SK-N-MC (cell line): ENCODE data around the gene CCDC88C.

ENCODE experiments used
- DNase-seq: peaks from one replicate; pipeline ENCODE4 v3.0.0-alpha.2; 2011; ENCODE audit warnings: low read depth, low spot score
- H3K27ac ChIP-seq: fragments of 200-600 bp; sonication (generic); 2 replicates; pipeline ENCODE4 v1.5.1; 2016; ENCODE audit warnings: mixed run types
- H3K36me3 ChIP-seq: fragments of 200-600 bp; sonication (generic); 2 replicates; pipeline ENCODE4 v1.6.1; 2017; ENCODE audit warnings: antibody characterized with exemption, low read length, mixed read lengths; ENCODE audit not compliant: insufficient read depth
- H3K4me3 ChIP-seq: fragments of 200-600 bp; sonication (generic); 2 replicates; pipeline ENCODE4 v1.5.1; 2016
- H3K9ac ChIP-seq: fragments of 200-600 bp; sonication (generic); 2 replicates; pipeline ENCODE4 v1.8.0; 2017; ENCODE audit warnings: mixed run types, mixed read lengths; ENCODE audit not compliant: insufficient read length
- H3K9me3 ChIP-seq: fragments of 200-600 bp; sonication (generic); 2 replicates; pipeline ENCODE4 v1.6.1; 2017; ENCODE audit warnings: low read depth, mild to moderate bottlenecking, antibody characterized with exemption, low read length, moderate library complexity, mixed read lengths
- EZH2 ChIP-seq: fragments of 200-600 bp; sonication (generic); IDR thresholded peaks from one replicate; pipeline ENCODE4 v1.6.1; 2017; ENCODE audit warnings: antibody characterized with exemption
- FOXP2 ChIP-seq: optimal IDR thresholded peaks from 2 replicates; pipeline ENCODE3; 2011; ENCODE audit warnings: mild to moderate bottlenecking, moderate library complexity; ENCODE audit not compliant: insufficient read depth; ENCODE audit errors: extremely low read length, control extremely low read depth
- POLR2AphosphoS5 ChIP-seq: IDR thresholded peaks from 2 replicates; pipeline ENCODE4 v1.6.1; 2012; ENCODE audit warnings: mild to moderate bottlenecking, low read depth, low read length, borderline replicate concordance

Gene CCDC88C

DNA sequence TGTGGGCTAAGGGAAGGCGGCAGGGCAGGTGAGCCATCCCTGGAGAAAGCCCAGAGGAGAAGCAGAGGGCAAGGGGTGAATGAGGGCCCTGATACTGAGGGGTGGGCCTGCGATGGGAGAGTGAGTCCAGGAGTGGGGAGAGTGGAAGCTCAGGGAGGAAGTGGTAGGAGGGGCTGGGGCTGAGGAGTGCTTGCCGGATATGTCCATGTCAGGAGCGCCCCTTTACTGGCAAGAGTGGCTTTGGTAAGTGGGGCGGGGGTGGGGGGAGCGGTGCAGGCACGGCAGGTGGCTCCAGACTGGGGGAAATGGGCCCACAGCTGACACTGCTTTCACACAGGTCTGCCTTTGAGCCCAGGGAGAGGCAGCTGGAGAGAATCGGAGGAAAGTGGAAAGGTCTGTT, 86.8 kb downstream of the CCDC88C start:
- DNase-seq, result no peak
- TF ChIP-seq FOXP2 (no peak), POLR2AphosphoS5 (no peak), EZH2 (no peak)
- Histone ChIP-seq H3K36me3 (no peaks in the 10 kb centered on the region), H3K9ac (no peak overlapping the region), H3K9me3 (no peaks in the 10 kb centered on the region), H3K27ac (no peak overlapping the region), H3K4me3 (no peak overlapping the region)

- no peak for DNase-seq
- TF ChIP-seq EZH2, result no peak
- TF ChIP-seq POLR2AphosphoS5, result no peak
- no peak for TF ChIP-seq FOXP2
- H3K4me3 ChIP-seq, result no peak overlapping the region
- H3K9me3 ChIP-seq, result no peaks in the 10 kb centered on the region
- H3K36me3 ChIP-seq, result no peaks in the 10 kb centered on the region
- no peak overlapping the region for H3K9ac ChIP-seq
- no peak overlapping the region for H3K27ac ChIP-seq
Measured at GRCh38 chr14:91330096-91330696, 87.4 kb downstream of the CCDC88C start.

DNA sequence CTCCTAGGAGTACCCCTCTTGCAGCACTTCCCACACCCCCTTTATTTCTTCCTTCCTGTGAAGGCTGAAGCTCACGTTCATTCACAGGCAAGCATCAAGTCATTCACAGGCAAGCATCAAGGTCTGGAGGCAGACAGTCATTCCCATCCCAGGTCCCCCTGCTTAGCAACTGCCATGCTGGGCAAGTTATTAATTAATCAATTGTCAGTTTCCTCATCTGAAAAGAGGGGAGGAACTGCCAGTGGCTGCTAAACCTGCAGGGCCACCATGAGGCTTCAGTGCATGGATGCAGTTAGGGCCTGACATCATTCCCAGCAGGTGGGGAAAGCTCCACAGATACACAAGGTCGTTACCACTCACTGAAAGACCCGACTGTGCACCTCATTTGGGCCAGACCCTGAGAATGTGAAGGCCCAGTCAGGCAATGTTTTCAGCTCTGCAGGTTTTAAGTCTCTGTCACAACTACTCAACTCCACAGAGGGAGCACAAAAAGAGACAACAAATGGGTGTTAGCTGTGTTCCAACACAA, 88.1 kb downstream of the CCDC88C start:
- H3K9me3 ChIP-seq, result no peaks in the 10 kb centered on the region
- H3K36me3 ChIP-seq, result peaks cover 3% of the 10 kb centered on the region; the same call in 1 of the 2 replicates
- H3K4me3 ChIP-seq, result no peak overlapping the region
- no peak overlapping the region for H3K9ac ChIP-seq
- no peak for DNase-seq
- TF ChIP-seq EZH2 (no peak), FOXP2 (no peak)
- H3K27ac ChIP-seq, result no peak overlapping the region

- Histone ChIP-seq H3K27ac (no peak overlapping the region), H3K36me3 (peaks cover 11% of the 10 kb centered on the region; the same call in 1 of the 2 replicates)
Measured at GRCh38 chr14:91328313-91329050, 89.1 kb downstream of the CCDC88C start.

GRCh38 chr14:91327661-91328312, 89.8 kb downstream of the CCDC88C start:
- DNase-seq, result no peak
- H3K27ac ChIP-seq, result no peak overlapping the region
- H3K36me3 ChIP-seq, result peaks cover 14% of the 10 kb centered on the region; the same call in 1 of the 2 replicates
- H3K4me3 ChIP-seq, result no peak overlapping the region
- no peak for TF ChIP-seq FOXP2
- TF ChIP-seq POLR2AphosphoS5, result no peak
- TF ChIP-seq EZH2, result no peak
- H3K9me3 ChIP-seq, result no peaks in the 10 kb centered on the region
- H3K9ac ChIP-seq, result no peak overlapping the region

More at GRCh38 chr14:91328313-91329050, 89.1 kb downstream of the CCDC88C start:
- Histone ChIP-seq H3K4me3 (no peak overlapping the region), H3K9ac (no peak overlapping the region), H3K9me3 (no peaks in the 10 kb centered on the region)
- no peak for DNase-seq
- TF ChIP-seq POLR2AphosphoS5, result no peak
- no peak for TF ChIP-seq EZH2
- no peak for TF ChIP-seq FOXP2

DNA sequence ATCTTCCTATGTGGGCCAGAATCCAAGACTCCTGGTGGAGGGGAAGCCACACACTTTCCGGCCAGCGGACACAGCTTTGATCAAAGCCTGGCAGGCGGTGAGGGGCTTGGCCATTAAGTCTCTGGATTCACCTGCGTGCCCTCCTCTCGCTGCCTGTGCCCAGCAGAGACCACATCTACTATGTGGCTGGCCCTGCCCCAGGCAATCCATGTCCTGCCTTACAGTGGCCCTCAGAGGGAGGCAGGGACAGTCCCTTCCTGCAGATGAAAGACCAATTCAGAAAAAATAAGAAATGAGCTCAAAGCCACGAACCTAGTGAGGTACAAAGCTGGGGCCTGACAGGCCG, 90.4 kb downstream of the CCDC88C start:
- no peaks in the 10 kb centered on the region for H3K9me3 ChIP-seq
- no peak for DNase-seq
- H3K36me3 ChIP-seq, result peaks cover 14% of the 10 kb centered on the region; the same call in 1 of the 2 replicates
- TF ChIP-seq POLR2AphosphoS5 (no peak), EZH2 (no peak), FOXP2 (no peak)
- no peak overlapping the region for H3K9ac ChIP-seq
- H3K27ac ChIP-seq, result no peak overlapping the region
- no peak overlapping the region for H3K4me3 ChIP-seq

- DNase-seq, result no peak
- TF ChIP-seq FOXP2 (no peak), POLR2AphosphoS5 (no peak), EZH2 (no peak)
- no peaks in the 10 kb centered on the region for H3K9me3 ChIP-seq
- peaks cover 14% of the 10 kb centered on the region; the same call in 1 of the 2 replicates for H3K36me3 ChIP-seq
- H3K9ac ChIP-seq, result no peak overlapping the region
- H3K27ac ChIP-seq, result no peak overlapping the region
- no peak overlapping the region for H3K4me3 ChIP-seq
Measured at GRCh38 chr14:91326514-91327249, 90.9 kb downstream of the CCDC88C start.
